ENCODE results near the gene DGAT2.

DNA sequence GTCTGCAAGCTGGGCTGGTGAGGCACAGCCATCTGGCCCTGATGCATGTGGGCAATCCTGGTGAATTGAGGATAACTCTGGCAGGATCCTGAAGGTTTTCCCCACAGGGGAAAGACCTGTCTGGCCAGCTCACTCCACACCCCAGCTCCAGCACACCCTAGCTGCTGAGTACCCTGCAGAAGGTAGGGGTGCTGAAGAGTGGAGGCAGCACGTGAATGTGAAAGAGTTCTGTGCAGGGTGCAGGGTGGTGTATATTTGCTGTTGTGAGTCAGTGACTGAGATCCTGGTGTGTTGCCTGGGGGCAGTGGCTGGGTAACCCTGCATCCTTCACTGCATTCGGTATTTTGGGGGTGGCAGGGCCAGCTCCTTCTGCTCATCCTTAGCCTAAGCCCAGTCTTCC is 22.4 kb downstream of the DGAT2 start:
- TF ChIP-seq EGR1 (IDR thresholded peaks at IDR 0.05) (no peak), FOXM1 (IDR thresholded peaks at IDR 0.05; ENCODE audit: borderline replicate concordance, low read depth) (no peak), REST (IDR thresholded peaks at IDR 0.05; ENCODE audit: low read depth) (no peak)

Data from Ishikawa (cell line).